GM19463 (cell line): Measurements from ENCODE around the gene POLK.
"Not testable (repeated sequence)": the region's sequence is repeated elsewhere in the genome, so short reads cannot be mapped to it uniquely, and the experiment has no call there.

ENCODE experiments used
- ATAC-seq: cut with Tn5 transposase; IDR thresholded peaks from one replicate; pipeline ENCODE4 v1.9.1; 2021; ENCODE audit warnings: mild to moderate bottlenecking, moderate library complexity; ENCODE audit not compliant: unreplicated experiment

POLK gene

DNA sequence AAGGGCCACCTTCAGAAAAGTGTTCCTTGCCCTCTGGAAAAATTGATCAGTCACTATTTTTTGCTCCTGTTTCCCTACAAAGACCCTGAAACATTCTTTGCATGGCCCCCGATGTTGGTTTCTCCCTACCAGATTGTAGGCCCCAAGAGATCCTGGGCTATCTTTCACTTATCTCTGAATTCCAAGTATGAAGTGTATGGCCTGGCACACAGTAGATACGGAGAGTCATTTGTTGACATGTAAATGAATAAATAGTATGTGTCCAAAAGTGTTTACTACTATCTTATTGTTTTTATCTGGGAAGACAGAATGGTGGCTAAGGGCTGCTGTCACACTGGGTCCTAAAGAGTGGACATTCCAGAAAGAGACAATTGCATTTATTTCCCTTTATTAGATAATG lies 92.1 kb downstream of the POLK start:
- no peak for ATAC-seq

DNA sequence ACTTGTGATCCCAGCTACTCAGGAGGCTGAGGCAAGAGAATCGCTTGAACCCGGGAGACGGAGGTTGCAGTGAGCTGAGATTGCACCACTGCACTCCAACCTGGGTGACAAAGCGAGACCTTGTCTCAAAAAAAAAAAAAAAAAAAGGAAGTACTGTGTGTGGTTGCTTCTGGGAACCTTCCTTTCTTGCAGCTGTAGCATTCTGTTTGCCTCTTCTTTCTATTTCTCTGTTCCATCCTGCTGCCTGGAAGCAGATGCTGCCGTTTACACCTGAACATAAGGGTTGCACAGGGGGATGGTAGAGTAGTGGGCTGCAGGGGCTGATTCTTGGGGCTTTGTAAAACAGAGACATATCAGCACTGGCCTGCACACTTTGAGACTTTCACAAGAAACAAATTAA lies 95.7 kb downstream of the POLK start:
- not testable (repeated sequence) for ATAC-seq

DNA sequence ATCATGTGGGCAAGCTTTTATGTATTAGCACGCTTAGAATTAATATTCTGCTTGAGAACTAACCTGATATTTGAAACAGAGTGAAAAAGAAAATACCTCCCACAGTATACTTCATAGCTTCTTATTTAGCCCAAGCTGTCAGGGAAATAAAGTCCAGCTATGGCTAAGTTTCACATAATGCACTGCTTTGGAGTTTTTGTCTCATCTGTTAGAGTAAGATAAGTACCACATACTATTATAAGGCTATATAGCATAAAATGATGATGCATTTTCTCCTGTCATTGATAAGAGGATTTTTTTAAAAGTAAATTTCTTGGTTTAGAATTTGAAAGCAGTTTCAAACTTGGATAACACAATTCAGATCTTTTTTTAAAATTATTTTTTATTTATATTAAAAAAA lies 97.2 kb downstream of the POLK start:
- no peak for ATAC-seq

DNA sequence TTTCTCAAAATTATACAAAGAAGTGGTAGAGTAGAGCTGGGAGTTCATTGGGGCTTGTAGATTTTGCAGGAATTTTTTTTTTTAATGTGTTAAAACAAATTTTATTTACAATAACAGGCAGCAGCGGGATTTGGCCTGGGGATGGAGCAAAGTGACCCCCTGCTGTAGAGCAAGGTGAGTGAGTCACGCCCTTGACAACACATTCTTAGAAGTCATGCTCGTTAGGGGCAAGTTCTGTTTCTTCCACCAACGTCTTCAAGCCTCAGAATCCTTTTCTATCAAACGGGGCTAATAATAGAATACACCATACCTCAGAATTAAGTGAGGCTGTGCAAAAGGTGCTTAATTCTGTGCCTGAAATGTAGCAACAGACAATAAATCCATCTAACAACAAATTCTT lies 98.5 kb downstream of the POLK start:
- no peak for ATAC-seq

GRCh38 chr5:75610859-75611310 lies 99.2 kb downstream of the POLK start:
- ATAC-seq, result peak; percentile 11

GRCh38 chr5:75611311-75612225 lies 99.9 kb downstream of the POLK start, which contains the start of gene ANKDD1B:
Gene ANKDD1B, plus strand, starts transcription at chr5:75611453. Its CDS starts 182 bp downstream, at chr5:75611635.
- ATAC-seq, result peak; percentile 47

DNA sequence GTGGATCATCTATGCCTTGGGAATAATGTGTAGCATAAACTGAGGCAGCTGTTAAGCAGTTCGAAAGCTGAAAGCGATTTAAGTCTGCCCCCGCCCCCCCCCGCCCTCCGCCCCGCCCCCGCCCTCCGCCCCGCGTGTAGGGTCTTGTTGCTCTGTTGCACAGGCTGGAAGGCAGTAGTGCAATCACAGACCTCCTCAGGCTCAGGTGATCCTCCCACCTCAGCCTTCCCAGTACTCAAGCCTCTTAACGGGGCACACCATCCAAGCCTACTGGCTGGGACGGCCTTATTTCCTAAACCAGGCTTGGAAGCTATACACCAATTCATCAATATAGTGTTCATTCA lies 100.5 kb downstream of the POLK start:
- ATAC-seq, result no peak

GRCh38 chr5:75612901-75613300 lies 101.2 kb downstream of the POLK start:
- ATAC-seq, result no peak

DNA sequence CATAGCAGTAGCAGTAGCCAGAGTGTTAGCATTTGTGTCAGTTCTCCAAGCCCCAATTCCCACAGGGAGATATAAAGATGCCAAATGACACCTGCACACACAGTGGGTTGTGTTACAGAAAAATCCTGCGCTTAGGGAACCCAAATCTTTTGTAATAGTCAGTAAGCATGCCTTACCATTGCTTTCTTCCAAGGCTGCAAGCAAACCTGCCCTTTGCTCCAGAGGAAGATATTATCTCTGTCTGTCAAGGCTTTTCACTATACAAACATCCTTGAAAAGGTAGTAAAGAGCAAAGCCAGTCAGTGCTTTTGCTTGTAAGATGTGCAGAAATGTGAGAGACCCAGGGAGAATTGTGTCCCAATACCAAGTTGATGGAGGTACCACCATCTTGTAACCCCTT lies 102.5 kb downstream of the POLK start:
- no peak for ATAC-seq

DNA sequence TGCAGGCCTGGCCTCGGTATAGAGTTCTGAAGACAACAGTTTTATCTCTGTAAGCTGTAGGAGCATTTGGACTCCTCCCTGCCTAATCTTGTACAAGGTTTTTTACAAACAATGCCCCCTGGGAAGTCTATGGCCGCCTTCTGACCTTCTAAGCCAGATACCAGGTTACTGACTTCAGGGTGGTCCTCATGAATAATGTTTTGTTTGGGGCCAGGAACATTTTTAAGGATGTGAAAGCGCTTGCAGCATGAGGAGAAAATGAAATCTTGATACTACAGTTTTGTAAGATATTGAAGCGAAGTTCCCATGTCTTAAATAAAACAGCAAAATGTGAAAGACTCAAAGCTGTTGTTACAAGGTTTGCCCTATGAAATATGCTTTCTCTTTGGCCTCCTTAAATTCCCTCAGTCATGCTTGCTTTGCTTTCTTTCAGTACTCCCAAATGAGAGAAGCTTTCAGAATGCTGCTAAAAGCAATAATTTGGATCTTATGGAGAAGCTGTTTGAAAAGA lies 104.7 kb downstream of the POLK start:
- ATAC-seq, result no peak

DNA sequence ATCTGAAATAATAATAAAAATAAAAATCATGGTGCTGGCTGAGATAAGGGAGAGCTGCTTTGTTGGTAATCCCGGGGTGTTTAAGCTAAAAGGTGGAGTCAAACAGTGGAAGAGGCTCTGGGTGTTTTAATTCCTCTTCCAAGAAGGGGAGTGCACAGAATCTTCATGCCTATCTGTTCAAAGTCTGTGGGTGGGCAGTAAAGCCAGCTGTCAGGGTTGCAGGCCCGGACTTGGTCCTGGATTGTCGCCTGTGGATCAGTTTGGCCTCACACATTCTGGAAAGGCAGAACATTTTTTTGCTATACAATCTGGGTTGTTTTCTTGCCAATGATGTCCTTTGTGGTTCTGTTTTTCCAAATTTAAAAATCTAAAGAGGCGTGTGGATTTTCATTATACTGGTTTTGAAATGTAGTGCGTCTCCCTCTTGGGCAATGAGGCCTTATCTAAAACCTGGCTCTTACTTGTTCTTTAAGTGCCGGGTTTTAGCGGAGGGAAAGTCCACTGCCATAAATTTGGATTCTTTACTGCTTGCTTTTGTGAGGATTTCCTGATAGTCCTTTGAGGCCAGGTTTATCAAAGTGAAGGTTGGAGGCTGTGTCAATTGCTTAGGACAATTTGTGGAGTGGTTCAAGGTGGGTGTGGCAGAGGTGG lies 105.4 kb downstream of the POLK start:
- no peak for ATAC-seq

- ATAC-seq, result no peak
Observed at GRCh38 chr5:75617736-75618352, 106.2 kb downstream of the POLK start.

- no peak for ATAC-seq
Observed at GRCh38 chr5:75620184-75620959, 108.7 kb downstream of the POLK start.

DNA sequence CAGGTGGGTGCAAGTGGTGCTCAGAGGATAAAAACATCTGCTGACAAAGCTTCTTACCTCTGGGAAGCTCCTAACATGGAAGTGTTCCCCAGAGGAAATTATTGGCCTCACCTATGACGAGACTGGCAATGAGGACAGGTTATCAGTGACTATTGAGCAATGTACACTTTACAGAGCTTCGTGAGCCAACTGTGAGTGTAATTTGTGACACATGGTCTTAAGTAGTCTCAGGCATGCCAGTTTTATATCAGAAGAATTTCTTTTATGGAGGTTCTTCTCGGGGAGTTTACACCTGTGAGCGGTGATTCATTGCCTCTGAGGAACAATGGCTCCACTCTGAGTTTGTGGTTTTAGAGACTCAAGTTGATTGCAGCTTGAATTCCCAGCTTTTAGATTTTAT lies 110.9 kb downstream of the POLK start:
- no peak for ATAC-seq

DNA sequence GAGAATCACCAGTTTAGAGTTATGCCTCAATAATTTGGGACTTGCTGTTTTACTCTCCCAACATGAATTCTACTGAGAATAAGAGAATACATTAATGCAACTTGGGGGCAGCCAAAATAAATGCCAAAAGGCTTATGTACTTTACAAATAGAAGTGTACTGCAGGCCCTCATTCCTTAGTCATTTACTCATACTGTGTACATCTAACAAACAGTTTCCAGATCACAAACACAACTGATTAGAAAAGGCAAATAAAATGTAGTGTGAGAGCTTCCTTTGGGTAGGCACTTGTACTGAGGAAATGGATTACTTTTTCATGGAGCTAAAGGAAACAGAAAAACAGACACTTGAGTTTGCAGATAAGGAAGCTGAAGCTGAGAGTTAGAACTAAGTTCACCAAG lies 112.2 kb downstream of the POLK start:
- ATAC-seq, result no peak

GRCh38 chr5:75626959-75627358 lies 115.3 kb downstream of the POLK start:
- ATAC-seq, result no peak

GRCh38 chr5:75627801-75628200 lies 116.1 kb downstream of the POLK start:
- ATAC-seq, result no peak

DNA sequence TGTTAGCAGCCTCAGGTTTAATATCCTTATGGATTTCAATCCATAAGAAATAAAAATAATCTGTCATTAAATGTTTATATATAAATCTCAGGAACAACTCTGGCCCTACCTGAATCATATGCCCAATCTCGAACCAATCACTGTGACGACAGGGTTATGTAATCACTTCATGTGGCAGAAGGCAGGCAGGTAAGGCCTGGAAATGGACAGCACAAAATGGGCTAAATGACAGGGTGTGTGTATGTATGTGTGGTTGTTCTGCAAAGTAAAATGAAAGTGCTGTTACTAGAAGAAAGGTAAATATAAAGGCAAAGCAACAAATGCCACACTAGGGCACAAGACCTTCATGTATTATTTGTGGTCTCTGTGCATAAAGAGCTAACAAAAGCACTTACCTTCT lies 119.2 kb downstream of the POLK start:
- no peak for ATAC-seq

- ATAC-seq, result no peak
Observed at GRCh38 chr5:75632321-75632720, 120.6 kb downstream of the POLK start.

GRCh38 chr5:75637949-75638348 lies 126.3 kb downstream of the POLK start:
- no peak for ATAC-seq
